ENCODE data around the gene ZFR2. TPM values are rescaled to one million over a fixed set of nuclear protein-coding genes. Genes with fewer than 3 reads are reported as not detected.
"Not testable (repeated sequence)": the region's sequence is repeated elsewhere in the genome, so short reads cannot be mapped to it uniquely, and the experiment has no call there.

The ZFR2 gene
- polyA plus RNA-seq, 5 donors = 0.22 to 0.43 (median 0.26) TPM

- no peak for DNase-seq
Observed at GRCh38 chr19:3771000-3771905, 97.6 kb downstream of the ZFR2 start.

- DNase-seq = no peak
Observed at GRCh38 chr19:3770136-3770999, 98.5 kb downstream of the ZFR2 start.

DNA sequence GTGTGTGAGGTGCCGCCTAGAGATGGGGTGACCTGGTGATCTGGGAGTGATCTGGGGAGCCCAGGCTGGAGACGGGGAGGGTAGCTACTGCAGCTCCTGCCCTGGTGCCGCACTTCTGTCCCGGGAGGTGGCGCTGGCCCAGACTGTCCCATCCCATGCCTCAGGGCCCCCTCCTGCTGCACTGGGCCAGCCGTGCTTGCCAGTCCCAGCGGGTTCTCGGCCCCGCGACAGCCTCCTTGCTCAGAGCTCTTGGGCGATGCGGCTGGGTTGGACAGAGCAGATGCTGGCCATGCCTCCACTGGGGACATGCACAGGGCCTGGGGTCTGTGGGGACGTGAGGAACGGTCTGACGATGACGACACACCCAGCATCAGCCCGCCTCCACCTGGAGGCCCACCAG lies 99.3 kb downstream of the ZFR2 start:
- DNase-seq = no peak

DNA sequence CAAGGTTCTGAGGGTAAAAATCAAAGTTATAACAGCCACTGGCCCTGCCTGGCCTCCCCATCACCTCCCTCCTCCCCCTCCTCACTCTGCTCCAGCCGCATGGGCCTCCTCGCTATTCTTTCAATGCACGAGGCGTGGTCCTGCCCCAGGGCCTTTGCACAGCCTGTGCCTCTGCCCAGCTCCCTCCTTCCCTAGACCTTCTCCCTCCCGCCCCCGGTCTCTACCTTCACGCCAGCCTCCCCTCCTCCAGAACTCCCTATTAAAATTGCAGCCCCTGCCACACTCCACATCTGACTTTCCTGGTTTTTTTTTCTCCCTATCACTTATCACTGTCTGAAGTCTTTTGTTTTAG lies 100.1 kb downstream of the ZFR2 start:
- DNase-seq = no peak

- no peak for DNase-seq
Observed at GRCh38 chr19:3768015-3768747, 100.7 kb downstream of the ZFR2 start.

DNA sequence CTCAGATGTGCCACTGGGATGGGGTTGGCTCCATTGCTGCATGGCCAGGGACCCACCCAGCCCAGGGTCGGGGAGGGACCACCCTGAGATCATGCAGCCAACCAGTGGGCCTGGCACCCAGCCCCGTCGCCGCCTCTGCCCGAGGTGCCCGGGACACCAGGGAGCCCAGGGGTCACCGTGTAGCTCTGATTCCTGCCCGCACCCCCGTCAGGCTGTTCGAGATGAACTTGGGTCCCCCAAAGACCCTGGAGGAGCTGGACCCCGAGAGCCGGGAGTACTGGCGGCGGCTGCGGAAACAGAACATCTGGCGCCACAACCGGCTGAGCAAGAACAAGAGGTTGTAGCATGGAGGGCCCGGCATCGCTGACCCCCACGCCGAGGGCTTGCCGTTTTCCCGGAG lies 101.8 kb downstream of the ZFR2 start:
- no peak for DNase-seq

DNA sequence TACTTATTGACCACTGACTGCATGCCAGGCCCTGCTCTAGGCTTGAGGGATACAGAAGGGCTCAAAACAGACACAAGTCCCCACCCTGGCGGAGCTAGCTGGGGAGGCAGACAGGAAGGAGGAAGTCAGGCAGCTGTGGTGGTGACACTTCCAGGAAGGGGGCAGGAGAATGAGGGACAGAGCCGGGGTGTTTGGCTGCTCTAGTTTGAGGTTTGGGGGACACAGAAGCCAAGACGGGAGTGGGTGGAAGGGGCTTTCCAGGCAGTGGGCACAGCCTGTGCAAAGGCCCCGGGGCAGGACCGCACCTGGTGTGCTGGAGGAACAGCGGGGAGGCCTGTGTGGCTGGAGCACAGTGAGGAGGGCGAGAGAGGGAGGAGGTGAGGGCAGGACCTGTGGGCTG lies 102.3 kb downstream of the ZFR2 start:
- DNase-seq = no peak

- DNase-seq = not testable (repeated sequence)
Observed at GRCh38 chr19:3765757-3766156, 103.1 kb downstream of the ZFR2 start.

- no peak for DNase-seq
Observed at GRCh38 chr19:3765121-3765520, 103.7 kb downstream of the ZFR2 start.

- peak; percentile 100 for DNase-seq
Observed at GRCh38 chr19:3762501-3763459, 106.1 kb downstream of the ZFR2 start, which contains the start of gene MRPL54. Gene MRPL54 (plus strand): TSS chr19:3762682. CDS start chr19:3762701, 19 bp downstream.

DNA sequence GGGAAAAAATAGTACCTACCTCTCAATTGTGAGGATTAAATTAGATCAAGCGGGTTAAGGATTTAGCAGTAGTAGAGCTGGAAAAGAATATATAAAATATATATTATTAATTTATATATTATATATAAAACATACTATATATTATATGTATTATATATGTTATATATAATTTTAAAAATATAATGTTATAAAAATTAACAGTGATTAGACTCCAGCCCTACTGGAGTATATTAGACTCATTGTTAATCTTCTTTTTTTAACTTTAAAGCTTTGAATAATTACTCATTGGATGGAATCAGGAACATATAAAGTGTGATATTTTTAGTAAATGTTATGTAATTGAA lies 106.7 kb downstream of the ZFR2 start:
- no peak for DNase-seq

- DNase-seq = peak; percentile 86 to 88
Observed at GRCh38 chr19:3761382-3762129, 107.3 kb downstream of the ZFR2 start, which contains the start of gene APBA3. Gene APBA3 (minus strand): TSS chr19:3761692. CDS start chr19:3760264, 1,428 bp downstream.

GRCh38 chr19:3760871-3761361 lies 107.9 kb downstream of the ZFR2 start:
- peak in 1 of 2 donors; percentile 4 for DNase-seq

GRCh38 chr19:3759482-3760254 lies 109.2 kb downstream of the ZFR2 start:
- DNase-seq = no peak

- DNase-seq = not testable (repeated sequence)
Observed at GRCh38 chr19:3758297-3758696, 110.5 kb downstream of the ZFR2 start.

GRCh38 chr19:3757705-3758104 lies 111.1 kb downstream of the ZFR2 start:
- DNase-seq = not testable (repeated sequence)
